Measurements from ENCODE around the gene CRACDL. TPM values are rescaled to one million over a fixed set of nuclear protein-coding genes. Genes with fewer than 3 reads are reported as not detected.

CRACDL gene
- total and polyA plus RNA-seq, 2 donors (not counting 3 experiments of a cell fraction or from before 2014, with no cell fraction given): 0.92 to 6.3 TPM

- no TSS peak for BruUV-seq (replicated peaks)
- Histone ChIP-seq H3K4me1 (ENCODE audit: control insufficient read depth, extremely low read depth, insufficient read depth, low read length) (peaks cover 35% of the 10 kb centered on the region), H3K27me3 (ENCODE audit: control insufficient read depth in 2 of 2, insufficient read depth in 2 of 2, low read length in 2 of 2) (no peaks in the 10 kb centered on the region), H3K9ac (replicated peaks; ENCODE audit: extremely low read depth, insufficient read depth, low read length) (no peak overlapping the region), H3K4me3 (replicated peaks in 1 of 3; ENCODE audit: insufficient read depth in 1 of 3, low read depth in 1 of 3, low read length in 3 of 3) (no peak overlapping the region), H3K4me2 (ENCODE audit: insufficient read depth, low read length) (no peak overlapping the region), H3K79me2 (ENCODE audit: control insufficient read depth, insufficient read depth, low read length) (no peaks in the 10 kb centered on the region), H3K27ac (ENCODE audit: insufficient read depth, low read depth, low read length) (no peak overlapping the region), H3K9me3 (replicated peaks; ENCODE audit: control insufficient read depth, insufficient read depth, low read length) (no peaks in the 10 kb centered on the region), H3K9me1 (replicated peaks; ENCODE audit: control insufficient read depth, extremely low read depth, insufficient read depth, low read length) (no peaks in the 10 kb centered on the region), H2AFZ (ENCODE audit: low read depth, low read length) (no peak overlapping the region), H3K36me3 (ENCODE audit: control insufficient read depth in 2 of 2, extremely low read depth in 1 of 2, insufficient read depth in 2 of 2, low read length in 2 of 2) (no peaks in the 10 kb centered on the region), H4K20me1 (replicated peaks; ENCODE audit: control insufficient read depth, extremely low read depth, insufficient read depth, low read length) (no peaks in the 10 kb centered on the region)
- intact Hi-C loops (cut with micrococcal nuclease): loop anchor here (10.0 kb wide), 1 partner anchor 190 kb away; no protein-coding TSS in a partner anchor
- dilution Hi-C loops (cut with MboI; ENCODE audit: extremely low pct_ligation_motif_present, low sequenced_read_pairs): no loop called here
- TF ChIP-seq EZH2 (IDR thresholded peaks at IDR 0.05; ENCODE audit: borderline replicate concordance, low read depth, low read length, severe bottlenecking) (no peak), CTCF (IDR thresholded peaks at IDR 0.05; ENCODE audit: extremely low read depth in 1 of 2, insufficient read depth in 1 of 2, low read depth in 1 of 2, low read length in 2 of 2) (no peak), POLR2A (IDR thresholded peaks at IDR 0.05; ENCODE audit: low read depth, low read length) (no peak), JUN (IDR thresholded peaks at IDR 0.05; ENCODE audit: borderline replicate concordance, insufficient read depth, insufficient read length, low read depth) (no peak), GATA2 (IDR thresholded peaks at IDR 0.05; ENCODE audit: insufficient read depth, insufficient read length, low read depth, low read length) (no peak), FOS (IDR thresholded peaks at IDR 0.05; ENCODE audit: borderline replicate concordance, insufficient read depth, low read length) (no peak), POLR2AphosphoS5 (IDR thresholded peaks at IDR 0.05; ENCODE audit: insufficient read depth, low read depth, low read length) (no peak), MYC (IDR thresholded peaks at IDR 0.05; ENCODE audit: low read depth, low read length) (no peak)
- TF ChIP-seq, protein P1, sequence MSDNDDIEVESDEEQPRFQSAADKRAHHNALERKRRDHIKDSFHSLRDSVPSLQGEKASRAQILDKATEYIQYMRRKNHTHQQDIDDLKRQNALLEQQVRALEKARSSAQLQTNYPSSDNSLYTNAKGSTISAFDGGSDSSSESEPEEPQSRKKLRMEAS (IDR thresholded peaks at IDR 0.05; ENCODE audit: insufficient read depth, insufficient read length): no peak
- DNase-seq (ENCODE audit: low read depth, low spot score) (no peak), FAIRE-seq (no peak)
- ChIA-PET CTCF (no interaction called here), POLR2A (no interaction called here)
These were observed 21.1 kb downstream of the CRACDL start for GRCh38 chr2:98914713-98915580.
